ENCODE measurements around the gene TNFSF12. TPM values are rescaled to one million over a fixed set of nuclear protein-coding genes. Genes with fewer than 3 reads are reported as not detected.

The TNFSF12 gene
- polyA plus RNA-seq, 2 of the 4 experiments (the other 2 are of a cell fraction) = 9.9 to 11.9 TPM

GRCh38 chr17:7579001-7579833 is 30.4 kb downstream of the TNFSF12 start, which contains the start of gene CD68 (continued):
- no peak for TF ChIP-seq ESRRA (IDR thresholded peaks at IDR 0.05; ENCODE audit: borderline replicate concordance, low read length)
- TF ChIP-seq FOSL2 (IDR thresholded peaks at IDR 0.05) = no peak
- peak; percentile 85 for TF ChIP-seq FOSL2 (CRISPR knock-in tag; IDR thresholded peaks at IDR 0.05)
- TF ChIP-seq FOXS1 (CRISPR knock-in tag; IDR thresholded peaks at IDR 0.05) = no peak
- no peak for TF ChIP-seq RNF2 (IDR thresholded peaks at IDR 0.05; ENCODE audit: borderline replicate concordance, low read depth)
- peak; percentile 99 for TF ChIP-seq HOXA7 (CRISPR knock-in tag; IDR thresholded peaks at IDR 0.05)
- no peak; a peak in 1 of 5 replicates for TF ChIP-seq RAD21 (conservative IDR thresholded peaks at IDR 0.05 in 1 of 2, IDR thresholded peaks at IDR 0.05 in 1 of 2)
- TF ChIP-seq NPAS2 (CRISPR knock-in tag; IDR thresholded peaks at IDR 0.05; ENCODE audit: borderline replicate concordance) = no peak; the same call in 1 of the 2 replicates
- TF ChIP-seq ZSCAN20 (CRISPR knock-in tag; IDR thresholded peaks at IDR 0.05) = no peak
- TF ChIP-seq HMGXB4 (CRISPR knock-in tag; IDR thresholded peaks at IDR 0.05; ENCODE audit: borderline replicate concordance) = peak; percentile 81; the same call in 1 of the 2 replicates
- TF ChIP-seq HES2 (IDR thresholded peaks at IDR 0.05) = no peak
- peak; percentile 95 to 98 for TF ChIP-seq JUN (IDR thresholded peaks at IDR 0.05)
- TF ChIP-seq CHD2 (IDR thresholded peaks at IDR 0.05; ENCODE audit: low read length, partially characterized antibody) = peak; percentile 70
- TF ChIP-seq PHF8 (IDR thresholded peaks at IDR 0.05; ENCODE audit: borderline replicate concordance, low read depth) = no peak
- TF ChIP-seq JUNB (IDR thresholded peaks at IDR 0.05) = 0 out of 2 replicates have a peak, but pooled peaks have one; percentile 14
- TF ChIP-seq ZC3H11A (IDR thresholded peaks at IDR 0.05) = no peak
- TF ChIP-seq SREBF2 (IDR thresholded peaks at IDR 0.05) = no peak
- peak; percentile 74 for TF ChIP-seq USF2 (IDR thresholded peaks at IDR 0.05)
- no peak for TF ChIP-seq BHLHE40 (IDR thresholded peaks at IDR 0.05; ENCODE audit: low read depth, low read length)
- peak; percentile 96 for TF ChIP-seq TP53 (CRISPR knock-in tag; IDR thresholded peaks at IDR 0.05)
- no peak for TF ChIP-seq EHMT2 (IDR thresholded peaks at IDR 0.05; ENCODE audit: low read depth)
- TF ChIP-seq ZFP36 (IDR thresholded peaks at IDR 0.05; ENCODE audit: borderline replicate concordance, partially characterized antibody) = no peak
- no peak for TF ChIP-seq ZNF302 (CRISPR knock-in tag; IDR thresholded peaks at IDR 0.05)
- TF ChIP-seq RFX5 (IDR thresholded peaks at IDR 0.05) = no peak
- 0 out of 2 replicates have a peak, but pooled peaks have one; percentile 44 for TF ChIP-seq ATOH8 (CRISPR knock-in tag; IDR thresholded peaks at IDR 0.05; ENCODE audit: low read depth)
- TF ChIP-seq HEYL (CRISPR knock-in tag; IDR thresholded peaks at IDR 0.05) = no peak

Data from A549 (cell line).